GM23338 (cell line): ENCODE data around the gene GLUD1. TPM values are rescaled to one million over a fixed set of nuclear protein-coding genes. Genes with fewer than 3 reads are reported as not detected.

Experiments
- ATAC-seq: fragments of 200-7000 bp; cut with Tn5 transposase; 3 replicates; pipeline ENCODE4 v1.9.1; 2020
- DNase-seq: peaks from one replicate; pipeline ENCODE4 v3.0.0-alpha.2; 2015; ENCODE audit warnings: low spot score
- H2AFZ ChIP-seq: fragments of 200-600 bp; sonication (generic); 2 replicates; pipeline ENCODE4 v1.8.0; 2016; ENCODE audit warnings: antibody characterized with exemption, mild to moderate bottlenecking, moderate library complexity
- H3F3A ChIP-seq: fragments of 200-600 bp; sonication (generic); replicated peaks from 2 replicates; pipeline ENCODE4 v1.8.0; 2017; ENCODE audit warnings: antibody characterized with exemption, mixed run types, low read depth
- H3K27ac ChIP-seq: fragments of 200-600 bp; sonication (generic); 2 replicates; pipeline ENCODE4 v1.6.1; 2016; ENCODE audit warnings: low read depth
- H3K27me3 ChIP-seq: fragments of 200-600 bp; sonication (generic); 2 replicates; pipeline ENCODE4 v1.8.0; 2016; ENCODE audit warnings: mild to moderate bottlenecking, mixed run types, moderate library complexity; ENCODE audit not compliant: insufficient read depth
- H3K36me3 ChIP-seq: fragments of 200-600 bp; sonication (generic); 2 replicates; pipeline ENCODE4 v1.8.0; 2016; ENCODE audit warnings: mild to moderate bottlenecking; ENCODE audit not compliant: insufficient read depth
- H3K4me1 ChIP-seq: fragments of 200-600 bp; sonication (generic); 2 replicates; pipeline ENCODE4 v1.8.0; 2016; ENCODE audit warnings: mild to moderate bottlenecking, moderate library complexity; ENCODE audit not compliant: insufficient read depth
- H3K4me2 ChIP-seq: fragments of 200-600 bp; sonication (generic); 2 replicates; pipeline ENCODE4 v1.7.1; 2017; ENCODE audit warnings: mixed run types
- H3K4me3 ChIP-seq: fragments of 200-600 bp; sonication (generic); 2 replicates; pipeline ENCODE4 v1.6.1; 2016; ENCODE audit warnings: mixed run types
- H3K79me2 ChIP-seq: fragments of 200-600 bp; sonication (generic); replicated peaks from 2 replicates; pipeline ENCODE4 v1.8.0; 2017; ENCODE audit warnings: mild to moderate bottlenecking; ENCODE audit not compliant: insufficient read depth
- H3K9me2 ChIP-seq: fragments of 200-600 bp; sonication (generic); 2 replicates; pipeline ENCODE4 v1.8.0; 2017; ENCODE audit not compliant: insufficient read depth
- H4K20me1 ChIP-seq: fragments of 200-600 bp; sonication (generic); replicated peaks from 2 replicates; pipeline ENCODE4 v1.8.0; 2017; ENCODE audit warnings: mild to moderate bottlenecking; ENCODE audit not compliant: insufficient read depth
- H3K27ac Mint-ChIP-seq: 2 replicates; pipeline ENCODE4 v1.8.0; 2020; ENCODE audit warnings: inconsistent platforms, mild to moderate bottlenecking, moderate library complexity, mixed read lengths
- H3K27me3 Mint-ChIP-seq: 3 replicates; pipeline ENCODE4 v1.8.0; 2022; ENCODE audit warnings: low read depth, mild to moderate bottlenecking, moderate library complexity, mixed read lengths, inconsistent platforms; ENCODE audit not compliant: insufficient read depth, poor library complexity
- H3K36me3 Mint-ChIP-seq: 3 replicates; pipeline ENCODE4 v1.8.0; 2021; ENCODE audit warnings: low read depth, mild to moderate bottlenecking, inconsistent platforms, moderate library complexity, mixed read lengths
- H3K4me1 Mint-ChIP-seq: 3 replicates; pipeline ENCODE4 v1.8.0; 2020; ENCODE audit warnings: mild to moderate bottlenecking, inconsistent platforms, mixed read lengths
- H3K4me3 Mint-ChIP-seq: 3 replicates; pipeline ENCODE4 v1.8.0; 2021; ENCODE audit warnings: moderate library complexity, mild to moderate bottlenecking, inconsistent platforms, mixed read lengths
- H3K9me3 Mint-ChIP-seq: 3 replicates; pipeline ENCODE4 v1.8.0; 2020; ENCODE audit warnings: moderate library complexity, mild to moderate bottlenecking, inconsistent platforms, mixed read lengths
- CREB1 ChIP-seq: fragments of 250-450 bp; sonication (Bioruptor Pico); IDR thresholded peaks from 2 replicates; pipeline ENCODE4 v1.5.0; 2020; ENCODE audit warnings: low read depth, mild to moderate bottlenecking, moderate library complexity
- EZH2 ChIP-seq: fragments of 200-600 bp; sonication (generic); IDR thresholded peaks from one replicate; pipeline ENCODE4 v1.8.0; 2017; ENCODE audit warnings: antibody characterized with exemption, mild to moderate bottlenecking, low read depth; ENCODE audit not compliant: unreplicated experiment
- EZH2phosphoT487 ChIP-seq: fragments of 200-600 bp; sonication (generic); IDR thresholded peaks from one replicate; pipeline ENCODE4 v1.8.1; 2018; ENCODE audit warnings: antibody characterized with exemption; ENCODE audit not compliant: unreplicated experiment
- JUNB ChIP-seq: IDR thresholded peaks from one replicate; pipeline ENCODE4 v1.6.1; 2016; ENCODE audit warnings: antibody characterized with exemption; ENCODE audit not compliant: unreplicated experiment
- NANOG ChIP-seq: IDR thresholded peaks from 2 replicates; pipeline ENCODE4 v1.6.1; 2016; ENCODE audit warnings: antibody characterized with exemption, borderline replicate concordance
- POLR2AphosphoS5 ChIP-seq: IDR thresholded peaks from 2 replicates; pipeline ENCODE4 v1.6.1; 2016; ENCODE audit warnings: antibody characterized with exemption, low read depth
- STAT1 ChIP-seq: IDR thresholded peaks from one replicate; pipeline ENCODE4 v1.6.1; 2016; ENCODE audit warnings: antibody characterized with exemption; ENCODE audit not compliant: unreplicated experiment
- ZNF114 ChIP-seq: fragments of 250-450 bp; sonication (Bioruptor Pico); IDR thresholded peaks from 2 replicates; pipeline ENCODE4 v1.5.0; 2020; ENCODE audit warnings: mild to moderate bottlenecking, moderate library complexity
- ZNF331 ChIP-seq: fragments of 250-450 bp; sonication (Bioruptor Pico); IDR thresholded peaks from 2 replicates; pipeline ENCODE4 v1.5.0; 2020; ENCODE audit warnings: low read depth, mild to moderate bottlenecking, moderate library complexity
- polyA plus RNA-seq: library from polyadenylated mRNA; unstranded; fragments of >200 nt; fragmentation: Nextera tagmentation; extraction: Ambion mirVana; gene quantifications from 2 replicates; pipeline ENCODE4 v1.2.1, GENCODE V29; 2016
- total RNA-seq: library from RNA; depleted of rRNA; stranded (reverse); fragments of >200 nt; shearing (Covaris generic); gene quantifications from 2 replicates; pipeline ENCODE4 v1.2.3, GENCODE V29; 2014
- TF ChIP-seq, protein P1 (sequence below): IDR thresholded peaks from 2 replicates; pipeline ENCODE4 v1.6.1; 2016; ENCODE audit warnings: antibody characterized with exemption
- TF ChIP-seq, protein P2 (sequence below): fragments of 250-450 bp; sonication (Bioruptor Pico); IDR thresholded peaks from 2 replicates; pipeline ENCODE4 v1.5.0; 2020; ENCODE audit warnings: mild to moderate bottlenecking, moderate library complexity
- TF ChIP-seq, protein P3 (sequence below), 2 experiments: fragments of 200-600 bp in 1 of 2; sonication (generic) in 1 of 2; conservative IDR thresholded peaks; 2 replicates each; pipeline versions ENCODE4 v1.5.1 to v1.6.1; 2016 to 2017; ENCODE audit warnings: antibody characterized with exemption in 2 of 2, low read depth in 2 of 2, mild to moderate bottlenecking in 2 of 2, moderate library complexity in 1 of 2
- TF ChIP-seq, protein P4 (sequence below): IDR thresholded peaks from one replicate; pipeline ENCODE4 v1.6.1; 2018; ENCODE audit warnings: antibody characterized with exemption; ENCODE audit not compliant: unreplicated experiment

GLUD1 gene
- total and polyA plus RNA-seq, 2 experiments from 2014 or later = 44.7 to 144 TPM

DNA sequence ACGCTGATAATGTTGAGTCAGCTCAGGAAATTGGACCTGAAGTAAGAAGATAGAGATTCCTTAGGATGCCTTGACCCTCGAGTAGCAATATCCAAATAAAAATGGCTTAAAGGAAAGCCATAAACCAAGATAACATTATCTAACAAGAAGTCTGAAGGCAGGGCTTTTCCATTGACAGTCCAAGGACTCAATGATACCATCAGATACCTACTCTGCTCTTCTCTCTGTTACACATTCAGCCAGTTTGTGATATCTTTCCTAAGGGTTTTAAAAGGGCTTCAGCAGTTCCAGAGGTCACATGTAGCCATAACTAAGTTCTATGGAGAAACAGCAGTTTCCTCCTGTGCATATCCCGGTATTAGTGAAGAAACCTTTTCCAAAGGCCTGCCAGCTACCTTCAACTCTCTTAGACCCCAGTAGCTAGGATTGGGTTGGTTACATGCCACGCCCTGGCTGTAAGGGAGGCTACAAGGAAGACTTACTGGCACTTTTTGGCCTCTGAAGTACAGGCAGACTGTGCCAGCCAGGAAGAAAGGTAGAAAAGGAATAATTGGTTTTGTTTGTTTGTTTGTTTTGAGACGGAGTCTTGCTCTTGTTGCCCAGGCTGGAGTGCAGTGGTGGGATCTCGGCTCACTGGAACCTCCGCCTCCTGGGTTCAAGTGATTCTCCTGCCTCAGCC is 10.9 kb upstream of the GLUD1 start:
- Histone ChIP-seq H3K9me2 (no peaks in the 10 kb centered on the region), H3K27ac (no peak overlapping the region), H4K20me1 (no peaks in the 10 kb centered on the region; the same call in none of the 2 replicates), H3K36me3 (peaks cover 3% of the 10 kb centered on the region; the same call in 1 of the 2 replicates), H3K4me2 (no peak overlapping the region), H3K4me1 (no peaks in the 10 kb centered on the region), H3F3A (no peaks in the 10 kb centered on the region), H2AFZ (no peak overlapping the region), H3K79me2 (peaks cover 27% of the 10 kb centered on the region), H3K4me3 (no peak overlapping the region), H3K27me3 (no peaks in the 10 kb centered on the region)
- DNase-seq (no peak), ATAC-seq (no peak)
- H3K27ac Mint-ChIP-seq = no peak overlapping the region
- no peak overlapping the region for H3K4me3 Mint-ChIP-seq
- H3K36me3 Mint-ChIP-seq = peaks cover 20% of the 10 kb centered on the region; the same call in 2 of the 3 replicates
- no peaks in the 10 kb centered on the region for H3K4me1 Mint-ChIP-seq
- no peaks in the 10 kb centered on the region for H3K27me3 Mint-ChIP-seq
- no peak for TF ChIP-seq JUNB
- TF ChIP-seq, protein P1, sequence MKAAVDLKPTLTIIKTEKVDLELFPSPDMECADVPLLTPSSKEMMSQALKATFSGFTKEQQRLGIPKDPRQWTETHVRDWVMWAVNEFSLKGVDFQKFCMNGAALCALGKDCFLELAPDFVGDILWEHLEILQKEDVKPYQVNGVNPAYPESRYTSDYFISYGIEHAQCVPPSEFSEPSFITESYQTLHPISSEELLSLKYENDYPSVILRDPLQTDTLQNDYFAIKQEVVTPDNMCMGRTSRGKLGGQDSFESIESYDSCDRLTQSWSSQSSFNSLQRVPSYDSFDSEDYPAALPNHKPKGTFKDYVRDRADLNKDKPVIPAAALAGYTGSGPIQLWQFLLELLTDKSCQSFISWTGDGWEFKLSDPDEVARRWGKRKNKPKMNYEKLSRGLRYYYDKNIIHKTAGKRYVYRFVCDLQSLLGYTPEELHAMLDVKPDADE = no peak
- no peak for TF ChIP-seq ZNF331 (CRISPR knock-in tag)
- TF ChIP-seq, protein P2, sequence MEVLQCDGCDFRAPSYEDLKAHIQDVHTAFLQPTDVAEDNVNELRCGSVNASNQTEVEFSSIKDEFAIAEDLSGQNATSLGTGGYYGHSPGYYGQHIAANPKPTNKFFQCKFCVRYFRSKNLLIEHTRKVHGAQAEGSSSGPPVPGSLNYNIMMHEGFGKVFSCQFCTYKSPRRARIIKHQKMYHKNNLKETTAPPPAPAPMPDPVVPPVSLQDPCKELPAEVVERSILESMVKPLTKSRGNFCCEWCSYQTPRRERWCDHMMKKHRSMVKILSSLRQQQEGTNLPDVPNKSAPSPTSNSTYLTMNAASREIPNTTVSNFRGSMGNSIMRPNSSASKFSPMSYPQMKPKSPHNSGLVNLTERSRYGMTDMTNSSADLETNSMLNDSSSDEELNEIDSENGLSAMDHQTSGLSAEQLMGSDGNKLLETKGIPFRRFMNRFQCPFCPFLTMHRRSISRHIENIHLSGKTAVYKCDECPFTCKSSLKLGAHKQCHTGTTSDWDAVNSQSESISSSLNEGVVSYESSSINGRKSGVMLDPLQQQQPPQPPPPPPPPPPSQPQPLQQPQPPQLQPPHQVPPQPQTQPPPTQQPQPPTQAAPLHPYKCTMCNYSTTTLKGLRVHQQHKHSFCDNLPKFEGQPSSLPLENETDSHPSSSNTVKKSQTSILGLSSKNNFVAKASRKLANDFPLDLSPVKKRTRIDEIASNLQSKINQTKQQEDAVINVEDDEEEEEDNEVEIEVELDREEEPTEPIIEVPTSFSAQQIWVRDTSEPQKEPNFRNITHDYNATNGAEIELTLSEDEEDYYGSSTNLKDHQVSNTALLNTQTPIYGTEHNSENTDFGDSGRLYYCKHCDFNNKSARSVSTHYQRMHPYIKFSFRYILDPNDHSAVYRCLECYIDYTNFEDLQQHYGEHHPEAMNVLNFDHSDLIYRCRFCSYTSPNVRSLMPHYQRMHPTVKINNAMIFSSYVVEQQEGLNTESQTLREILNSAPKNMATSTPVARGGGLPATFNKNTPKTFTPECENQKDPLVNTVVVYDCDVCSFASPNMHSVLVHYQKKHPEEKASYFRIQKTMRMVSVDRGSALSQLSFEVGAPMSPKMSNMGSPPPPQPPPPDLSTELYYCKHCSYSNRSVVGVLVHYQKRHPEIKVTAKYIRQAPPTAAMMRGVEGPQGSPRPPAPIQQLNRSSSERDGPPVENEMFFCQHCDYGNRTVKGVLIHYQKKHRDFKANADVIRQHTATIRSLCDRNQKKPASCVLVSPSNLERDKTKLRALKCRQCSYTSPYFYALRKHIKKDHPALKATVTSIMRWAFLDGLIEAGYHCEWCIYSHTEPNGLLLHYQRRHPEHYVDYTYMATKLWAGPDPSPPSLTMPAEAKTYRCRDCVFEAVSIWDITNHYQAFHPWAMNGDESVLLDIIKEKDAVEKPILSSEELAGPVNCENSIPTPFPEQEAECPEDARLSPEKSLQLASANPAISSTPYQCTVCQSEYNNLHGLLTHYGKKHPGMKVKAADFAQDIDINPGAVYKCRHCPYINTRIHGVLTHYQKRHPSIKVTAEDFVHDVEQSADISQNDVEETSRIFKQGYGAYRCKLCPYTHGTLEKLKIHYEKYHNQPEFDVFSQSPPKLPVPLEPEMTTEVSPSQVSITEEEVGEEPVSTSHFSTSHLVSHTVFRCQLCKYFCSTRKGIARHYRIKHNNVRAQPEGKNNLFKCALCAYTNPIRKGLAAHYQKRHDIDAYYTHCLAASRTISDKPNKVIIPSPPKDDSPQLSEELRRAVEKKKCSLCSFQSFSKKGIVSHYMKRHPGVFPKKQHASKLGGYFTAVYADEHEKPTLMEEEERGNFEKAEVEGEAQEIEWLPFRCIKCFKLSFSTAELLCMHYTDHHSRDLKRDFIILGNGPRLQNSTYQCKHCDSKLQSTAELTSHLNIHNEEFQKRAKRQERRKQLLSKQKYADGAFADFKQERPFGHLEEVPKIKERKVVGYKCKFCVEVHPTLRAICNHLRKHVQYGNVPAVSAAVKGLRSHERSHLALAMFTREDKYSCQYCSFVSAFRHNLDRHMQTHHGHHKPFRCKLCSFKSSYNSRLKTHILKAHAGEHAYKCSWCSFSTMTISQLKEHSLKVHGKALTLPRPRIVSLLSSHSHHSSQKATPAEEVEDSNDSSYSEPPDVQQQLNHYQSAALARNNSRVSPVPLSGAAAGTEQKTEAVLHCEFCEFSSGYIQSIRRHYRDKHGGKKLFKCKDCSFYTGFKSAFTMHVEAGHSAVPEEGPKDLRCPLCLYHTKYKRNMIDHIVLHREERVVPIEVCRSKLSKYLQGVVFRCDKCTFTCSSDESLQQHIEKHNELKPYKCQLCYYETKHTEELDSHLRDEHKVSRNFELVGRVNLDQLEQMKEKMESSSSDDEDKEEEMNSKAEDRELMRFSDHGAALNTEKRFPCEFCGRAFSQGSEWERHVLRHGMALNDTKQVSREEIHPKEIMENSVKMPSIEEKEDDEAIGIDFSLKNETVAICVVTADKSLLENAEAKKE (CRISPR knock-in tag) = no peak
- TF ChIP-seq NANOG = no peak
- TF ChIP-seq EZH2 = no peak
- TF ChIP-seq, protein P3, sequence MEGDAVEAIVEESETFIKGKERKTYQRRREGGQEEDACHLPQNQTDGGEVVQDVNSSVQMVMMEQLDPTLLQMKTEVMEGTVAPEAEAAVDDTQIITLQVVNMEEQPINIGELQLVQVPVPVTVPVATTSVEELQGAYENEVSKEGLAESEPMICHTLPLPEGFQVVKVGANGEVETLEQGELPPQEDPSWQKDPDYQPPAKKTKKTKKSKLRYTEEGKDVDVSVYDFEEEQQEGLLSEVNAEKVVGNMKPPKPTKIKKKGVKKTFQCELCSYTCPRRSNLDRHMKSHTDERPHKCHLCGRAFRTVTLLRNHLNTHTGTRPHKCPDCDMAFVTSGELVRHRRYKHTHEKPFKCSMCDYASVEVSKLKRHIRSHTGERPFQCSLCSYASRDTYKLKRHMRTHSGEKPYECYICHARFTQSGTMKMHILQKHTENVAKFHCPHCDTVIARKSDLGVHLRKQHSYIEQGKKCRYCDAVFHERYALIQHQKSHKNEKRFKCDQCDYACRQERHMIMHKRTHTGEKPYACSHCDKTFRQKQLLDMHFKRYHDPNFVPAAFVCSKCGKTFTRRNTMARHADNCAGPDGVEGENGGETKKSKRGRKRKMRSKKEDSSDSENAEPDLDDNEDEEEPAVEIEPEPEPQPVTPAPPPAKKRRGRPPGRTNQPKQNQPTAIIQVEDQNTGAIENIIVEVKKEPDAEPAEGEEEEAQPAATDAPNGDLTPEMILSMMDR (conservative IDR thresholded peaks at IDR 0.05; ENCODE audit: low read depth in 2 of 2) = no peak
- no peak for TF ChIP-seq STAT1
- TF ChIP-seq EZH2phosphoT487 = no peak
- TF ChIP-seq ZNF114 = no peak
- TF ChIP-seq, protein P4, sequence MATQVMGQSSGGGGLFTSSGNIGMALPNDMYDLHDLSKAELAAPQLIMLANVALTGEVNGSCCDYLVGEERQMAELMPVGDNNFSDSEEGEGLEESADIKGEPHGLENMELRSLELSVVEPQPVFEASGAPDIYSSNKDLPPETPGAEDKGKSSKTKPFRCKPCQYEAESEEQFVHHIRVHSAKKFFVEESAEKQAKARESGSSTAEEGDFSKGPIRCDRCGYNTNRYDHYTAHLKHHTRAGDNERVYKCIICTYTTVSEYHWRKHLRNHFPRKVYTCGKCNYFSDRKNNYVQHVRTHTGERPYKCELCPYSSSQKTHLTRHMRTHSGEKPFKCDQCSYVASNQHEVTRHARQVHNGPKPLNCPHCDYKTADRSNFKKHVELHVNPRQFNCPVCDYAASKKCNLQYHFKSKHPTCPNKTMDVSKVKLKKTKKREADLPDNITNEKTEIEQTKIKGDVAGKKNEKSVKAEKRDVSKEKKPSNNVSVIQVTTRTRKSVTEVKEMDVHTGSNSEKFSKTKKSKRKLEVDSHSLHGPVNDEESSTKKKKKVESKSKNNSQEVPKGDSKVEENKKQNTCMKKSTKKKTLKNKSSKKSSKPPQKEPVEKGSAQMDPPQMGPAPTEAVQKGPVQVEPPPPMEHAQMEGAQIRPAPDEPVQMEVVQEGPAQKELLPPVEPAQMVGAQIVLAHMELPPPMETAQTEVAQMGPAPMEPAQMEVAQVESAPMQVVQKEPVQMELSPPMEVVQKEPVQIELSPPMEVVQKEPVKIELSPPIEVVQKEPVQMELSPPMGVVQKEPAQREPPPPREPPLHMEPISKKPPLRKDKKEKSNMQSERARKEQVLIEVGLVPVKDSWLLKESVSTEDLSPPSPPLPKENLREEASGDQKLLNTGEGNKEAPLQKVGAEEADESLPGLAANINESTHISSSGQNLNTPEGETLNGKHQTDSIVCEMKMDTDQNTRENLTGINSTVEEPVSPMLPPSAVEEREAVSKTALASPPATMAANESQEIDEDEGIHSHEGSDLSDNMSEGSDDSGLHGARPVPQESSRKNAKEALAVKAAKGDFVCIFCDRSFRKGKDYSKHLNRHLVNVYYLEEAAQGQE = no peak
- TF ChIP-seq POLR2AphosphoS5 = no peak
- TF ChIP-seq CREB1 (CRISPR knock-in tag) = no peak
- no peaks in the 10 kb centered on the region for H3K9me3 Mint-ChIP-seq
